Measurements from ENCODE around the gene SDS.

The SDS gene

DNA sequence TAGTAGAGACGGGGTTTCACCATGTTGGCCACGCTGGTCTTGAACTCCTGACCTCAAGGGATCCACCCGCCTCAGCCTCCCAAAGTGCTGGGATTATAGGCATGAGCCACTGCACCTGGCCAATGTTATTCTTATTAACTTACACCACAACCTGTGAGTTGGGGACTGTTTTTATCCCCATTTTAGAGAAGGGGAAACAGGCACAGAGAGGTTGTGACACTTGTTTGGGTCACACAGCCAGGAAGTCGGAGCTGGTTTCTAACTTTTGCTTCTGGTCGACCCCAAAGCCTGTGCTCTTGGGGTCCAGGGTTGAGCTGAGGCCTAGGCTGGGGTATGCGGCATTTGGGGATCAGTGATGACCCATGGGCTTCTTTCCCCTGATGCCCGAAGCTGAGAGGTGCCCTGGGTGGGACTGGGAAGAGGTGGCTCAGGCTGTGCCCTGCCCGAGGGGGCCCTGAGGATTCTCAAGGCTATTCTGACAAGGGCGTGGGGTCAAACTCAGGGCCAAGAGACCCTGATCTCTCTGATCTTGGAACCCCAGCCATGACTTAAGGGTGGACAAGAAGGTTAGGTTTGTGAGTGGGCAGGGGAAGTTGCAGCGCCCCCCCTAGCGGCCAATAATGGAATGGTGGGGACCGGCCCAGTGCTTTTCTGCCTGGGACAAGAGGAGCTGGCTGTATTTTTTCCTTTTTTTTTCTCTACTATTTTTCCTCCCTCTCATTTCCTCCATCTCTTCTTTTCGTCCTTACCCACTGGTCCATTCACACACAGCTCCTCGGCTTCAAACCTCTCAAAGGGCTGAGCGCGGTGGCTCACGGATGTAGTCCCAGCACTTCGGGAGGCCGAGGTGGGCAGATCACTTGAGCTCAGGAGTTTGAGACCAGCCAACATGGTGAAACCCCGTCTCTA is 21.5 kb upstream of the SDS start:
- peak; percentile 35 to 44 for DNase-seq

DNA sequence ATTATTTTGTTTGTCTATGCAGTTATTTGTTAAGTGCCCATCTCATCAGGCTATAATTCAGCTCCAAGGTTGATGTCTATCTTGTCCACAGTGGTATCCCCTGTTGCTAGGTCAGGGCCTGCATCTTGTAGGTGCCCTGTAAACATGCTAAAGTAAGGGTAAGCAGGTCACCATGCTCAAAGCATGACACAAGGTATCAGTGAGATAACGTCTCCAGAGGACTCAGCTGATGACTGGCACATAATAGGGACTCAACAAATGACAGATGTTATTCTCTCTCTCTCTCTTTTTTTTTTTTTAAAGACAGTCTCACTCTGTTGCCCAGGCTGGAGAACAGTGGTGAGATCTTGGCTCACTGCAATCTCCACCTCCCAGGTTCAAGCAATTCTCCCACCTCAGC is 20.8 kb upstream of the SDS start:
- DNase-seq = no peak

DNA sequence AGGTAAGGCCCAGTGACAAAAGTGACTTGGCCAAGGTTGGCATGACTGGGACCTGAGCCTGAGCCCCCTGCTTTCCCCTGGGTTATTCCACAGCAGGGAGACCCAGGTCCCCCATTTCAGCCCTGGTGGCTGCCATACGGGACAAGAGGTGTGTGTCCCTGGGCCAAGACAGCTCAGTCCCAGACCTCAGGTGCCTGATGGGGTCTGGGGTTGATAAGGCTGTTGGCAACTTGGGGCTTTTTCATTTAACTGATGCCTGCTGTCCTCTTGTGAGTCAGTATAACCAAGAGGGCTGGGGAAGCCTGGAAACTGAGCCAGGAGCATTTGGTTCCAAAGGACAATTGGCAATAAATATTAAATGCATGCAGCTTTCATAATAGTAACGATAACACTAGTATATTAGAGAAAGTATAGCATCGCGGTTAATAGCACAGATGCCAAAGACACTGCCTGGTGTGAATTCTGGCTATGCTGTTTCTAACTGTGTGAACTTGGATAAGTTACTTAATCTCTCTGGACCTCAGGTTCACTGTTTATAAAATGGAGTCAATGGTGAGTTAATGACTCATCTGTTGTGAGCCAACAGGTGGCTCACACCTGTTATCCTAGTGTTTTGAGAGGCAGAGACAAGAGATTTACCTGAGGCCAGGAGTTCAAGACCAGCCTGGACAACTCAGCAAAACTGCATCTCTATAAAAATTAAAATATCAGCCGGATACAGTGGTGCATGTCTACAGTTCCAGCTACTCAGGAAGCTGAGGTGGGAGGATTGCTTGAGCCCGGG is 19.4 kb upstream of the SDS start:
- DNase-seq = no peak

DNA sequence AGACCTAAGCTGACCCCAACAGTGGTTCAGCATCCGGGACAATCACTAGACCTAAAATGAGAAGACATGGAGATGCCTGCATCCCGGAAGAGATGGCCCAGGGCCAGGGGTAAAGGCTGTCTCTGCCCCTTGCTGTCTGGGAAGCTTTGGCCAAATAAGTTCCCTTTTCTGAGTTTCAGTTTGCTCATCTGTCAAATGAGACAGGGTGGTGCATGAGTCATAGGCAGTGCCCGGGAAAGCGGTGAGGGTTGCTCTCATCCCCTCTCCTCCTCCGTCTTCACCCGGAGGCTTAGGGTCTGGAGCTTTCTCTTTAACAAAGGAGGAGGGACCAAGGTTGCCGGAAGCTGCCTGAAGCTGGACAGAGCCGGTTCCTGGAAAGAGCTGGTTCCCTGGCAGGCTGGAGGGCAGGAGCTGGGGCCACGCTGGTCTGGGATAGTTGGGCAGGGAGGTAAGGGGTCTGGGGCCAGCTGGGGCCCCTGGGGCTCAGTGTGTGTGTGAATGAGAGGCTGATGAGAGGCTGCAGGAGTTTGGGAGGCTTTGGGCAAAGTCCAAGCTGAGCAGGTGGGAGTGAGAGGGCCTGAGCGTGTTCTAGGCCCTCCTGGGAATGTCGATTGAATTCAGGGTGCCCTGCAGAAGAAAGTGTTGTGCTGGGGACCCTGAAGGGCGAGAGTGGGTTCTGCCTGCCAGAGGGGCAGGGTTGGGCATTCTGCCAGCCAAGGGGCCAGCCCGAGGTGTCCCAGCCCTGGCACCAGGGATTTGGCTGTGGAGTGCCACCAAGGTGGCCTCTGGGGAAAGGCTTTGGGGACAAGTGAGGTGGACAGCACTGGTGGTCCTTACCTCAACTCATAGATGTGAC is 18.6 kb upstream of the SDS start, which contains the start of gene SDSL:
TSS of gene SDSL (plus strand) at position 351 of the 856 bp plus-strand sequence. CDS start 5,603 bp downstream, outside the sequence.
- no peak for DNase-seq

DNA sequence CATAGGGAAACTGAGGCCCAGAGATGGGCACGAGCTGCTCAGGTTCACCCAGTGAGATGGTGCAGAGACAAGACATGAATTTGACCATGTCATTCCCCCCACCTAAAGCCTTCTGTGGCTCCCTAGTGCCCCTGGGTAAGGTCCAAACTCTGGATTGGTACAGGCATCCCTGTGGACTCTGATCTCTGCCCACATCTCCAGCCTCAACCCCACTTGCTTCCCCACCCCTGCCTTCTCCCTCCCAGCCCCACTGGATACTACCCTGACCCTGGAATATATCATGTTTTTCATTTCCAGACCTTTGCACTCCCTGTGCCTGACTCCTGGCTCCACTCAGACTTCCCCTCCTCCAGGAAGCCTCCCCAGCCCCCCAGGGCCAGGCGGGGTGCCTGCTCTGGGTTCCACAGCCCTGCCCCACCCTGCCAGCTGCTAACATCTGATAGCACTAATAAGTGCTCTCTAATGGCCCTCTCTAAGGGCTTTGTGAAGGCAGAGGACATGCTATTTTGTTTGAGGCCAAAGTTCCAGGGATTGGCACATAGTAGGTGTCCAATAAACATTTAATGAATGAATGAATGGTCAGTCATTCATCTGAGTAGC is 17.4 kb upstream of the SDS start:
- DNase-seq = no peak

DNA sequence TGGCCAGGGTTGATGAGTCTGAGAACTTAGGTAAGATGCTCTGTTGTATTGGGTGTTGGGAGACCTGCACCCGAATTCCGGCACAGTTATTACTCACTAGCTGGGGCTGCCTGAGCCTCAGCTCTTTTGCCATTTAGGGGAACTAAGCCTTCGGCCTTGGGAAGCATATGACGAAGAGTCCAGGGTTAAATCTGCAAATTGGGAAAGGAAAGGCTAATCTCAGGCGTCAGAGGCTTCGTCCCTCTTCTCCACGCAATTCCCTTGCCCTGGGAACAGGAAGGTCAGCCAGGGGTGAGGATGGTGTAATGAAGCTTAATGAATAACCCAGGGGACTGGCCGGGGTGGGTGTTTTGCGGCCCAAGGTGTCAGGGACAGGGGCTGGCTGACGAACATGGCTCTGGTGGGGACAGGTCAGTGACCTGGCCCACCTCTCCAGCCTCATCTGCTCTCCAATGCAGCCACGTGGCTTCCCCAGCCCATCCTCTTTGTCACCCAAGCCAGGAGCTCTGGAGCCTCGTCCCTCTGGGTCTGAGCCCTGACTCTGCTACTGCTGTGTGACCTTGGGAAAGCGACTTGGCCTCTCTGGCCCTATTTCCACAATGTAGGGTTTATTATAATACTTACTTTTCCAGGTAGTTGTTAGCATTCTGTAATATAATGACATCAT is 14.7 kb upstream of the SDS start:
- DNase-seq = no peak

DNA sequence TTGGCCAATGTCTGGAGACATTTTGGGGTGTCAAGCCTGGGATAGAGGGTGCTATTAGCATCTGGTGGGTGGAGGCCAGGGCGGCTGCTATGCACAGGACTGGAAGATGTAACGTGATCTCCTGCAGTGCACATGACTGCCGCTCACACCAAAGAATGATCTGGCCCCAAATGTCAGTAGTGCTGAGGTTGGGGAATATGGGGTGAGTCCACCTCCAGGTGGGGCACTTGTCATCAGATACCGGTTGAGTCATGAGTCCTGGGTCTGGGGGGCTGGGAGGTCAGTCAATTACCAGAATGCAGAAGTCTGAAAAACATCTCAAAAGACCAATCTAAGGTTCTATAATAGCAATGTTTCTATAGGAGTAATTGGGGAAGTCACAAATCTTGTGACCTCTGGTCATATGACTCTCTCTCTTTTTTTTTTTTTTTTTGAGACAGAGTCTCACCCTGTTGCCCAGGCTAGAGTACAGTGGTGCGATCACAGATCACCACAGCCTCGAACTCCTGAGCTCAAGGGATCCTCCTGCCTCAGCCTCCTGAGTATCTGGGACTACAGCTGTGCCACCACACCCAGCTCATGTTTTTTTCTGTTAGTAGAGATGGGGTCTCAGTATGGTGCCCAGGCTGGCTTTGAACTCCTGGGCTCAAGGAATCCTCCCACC is 12.5 kb upstream of the SDS start:
- no peak for DNase-seq

DNA sequence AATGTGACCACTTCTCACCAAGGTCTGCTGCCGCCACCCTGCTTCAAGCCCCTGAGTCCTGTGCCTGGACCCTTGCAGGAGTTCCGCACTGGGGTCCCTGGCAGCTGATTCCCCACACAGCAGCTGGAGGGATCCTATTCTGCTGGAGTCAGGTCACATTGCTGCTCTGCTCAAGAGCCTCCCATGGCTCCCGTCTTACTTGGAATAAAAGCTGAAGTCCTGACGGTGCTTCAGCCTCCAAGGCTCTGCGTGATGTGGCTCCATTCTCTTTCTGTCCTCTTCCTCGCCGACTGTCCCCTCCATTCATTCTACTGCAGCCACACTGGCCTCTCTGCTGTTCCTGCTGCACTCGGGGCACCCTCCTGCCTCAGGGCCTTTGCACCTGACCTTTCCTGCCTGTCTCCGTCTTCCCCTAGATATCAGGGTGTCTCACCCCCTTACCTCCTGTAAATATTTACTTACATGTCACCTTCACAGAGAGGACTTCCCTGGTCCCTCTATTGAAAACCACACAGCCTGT is 10.9 kb upstream of the SDS start:
- no peak for DNase-seq

DNA sequence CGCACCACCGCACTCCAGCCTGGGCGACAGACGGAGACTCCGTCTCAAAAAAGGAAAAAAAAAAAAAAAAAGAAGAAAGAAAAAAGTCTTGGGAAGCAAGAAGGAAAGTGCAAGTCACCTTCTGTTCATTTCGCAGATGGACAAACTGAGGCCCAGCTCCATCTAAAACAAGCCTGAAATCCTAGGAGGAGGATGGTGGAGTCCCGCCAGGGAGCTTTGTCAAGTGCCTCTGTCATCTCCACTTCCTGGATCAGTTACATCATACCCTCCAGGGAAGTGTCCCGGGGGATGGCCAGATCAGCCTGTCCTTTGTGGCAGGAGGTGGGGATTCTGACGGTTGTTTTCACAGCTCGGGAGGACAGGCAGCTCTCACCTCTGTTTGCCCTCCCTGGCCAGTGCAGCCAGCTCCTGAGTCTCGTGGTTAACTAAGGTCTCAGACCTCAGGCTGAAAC is 9.8 kb upstream of the SDS start:
- DNase-seq = no peak

DNA sequence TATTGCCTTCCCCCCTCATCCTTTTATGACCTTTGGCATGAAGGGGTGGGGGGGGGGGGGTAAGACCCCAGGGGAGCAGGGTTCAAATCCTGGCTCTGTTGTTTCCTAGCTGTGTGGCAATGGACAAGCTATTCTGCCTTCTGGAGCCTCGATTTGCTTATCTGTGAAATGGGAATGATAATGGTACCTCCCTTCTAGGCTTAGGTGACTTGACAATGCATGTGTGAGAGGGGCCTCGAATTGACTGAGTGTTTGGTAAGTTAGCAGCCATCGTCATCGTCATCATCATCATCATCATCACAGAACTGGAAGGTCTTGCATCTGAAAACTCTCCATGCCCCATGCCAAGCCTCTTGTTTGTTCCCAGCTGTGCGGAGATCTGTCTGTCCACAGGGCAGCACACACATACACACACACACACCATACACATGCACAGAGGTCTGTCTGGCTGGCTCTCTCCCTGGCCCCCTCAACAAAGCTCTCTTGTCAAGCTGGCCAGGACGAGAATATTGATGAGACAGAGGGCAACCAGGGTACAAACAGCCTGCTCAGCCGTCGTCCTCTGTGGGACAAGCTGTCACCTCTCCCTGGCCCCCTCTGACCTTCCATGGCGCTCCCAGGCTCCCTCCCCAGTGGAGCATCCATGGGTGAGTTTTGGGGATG is 5.9 kb upstream of the SDS start:
- DNase-seq = no peak

DNA sequence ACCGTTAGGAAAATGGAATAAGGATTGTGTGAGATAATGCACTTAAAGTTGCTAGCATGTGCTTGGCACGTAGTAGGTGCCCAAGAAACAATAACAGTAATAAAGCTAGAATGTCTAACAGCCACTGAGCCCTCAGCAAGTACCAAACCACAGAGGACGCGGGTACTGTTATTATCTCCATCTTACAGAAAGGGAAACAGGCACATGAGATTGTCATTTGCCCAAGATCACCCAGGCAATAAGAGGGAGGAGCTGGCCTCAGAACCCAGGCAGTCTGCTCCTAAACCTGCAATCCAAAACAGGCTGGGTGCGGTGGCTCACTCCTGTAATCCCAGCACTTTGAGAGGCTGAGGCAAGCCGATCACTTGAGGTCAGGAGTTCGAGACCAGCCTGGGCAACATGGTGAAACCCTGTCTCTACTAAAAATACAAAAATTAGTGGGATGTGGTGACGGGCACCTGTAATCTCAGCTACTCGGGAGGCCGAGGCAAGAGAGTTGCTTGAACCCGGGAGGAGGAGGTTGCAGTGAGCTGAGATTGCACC is 5.1 kb upstream of the SDS start:
- DNase-seq = no peak

DNA sequence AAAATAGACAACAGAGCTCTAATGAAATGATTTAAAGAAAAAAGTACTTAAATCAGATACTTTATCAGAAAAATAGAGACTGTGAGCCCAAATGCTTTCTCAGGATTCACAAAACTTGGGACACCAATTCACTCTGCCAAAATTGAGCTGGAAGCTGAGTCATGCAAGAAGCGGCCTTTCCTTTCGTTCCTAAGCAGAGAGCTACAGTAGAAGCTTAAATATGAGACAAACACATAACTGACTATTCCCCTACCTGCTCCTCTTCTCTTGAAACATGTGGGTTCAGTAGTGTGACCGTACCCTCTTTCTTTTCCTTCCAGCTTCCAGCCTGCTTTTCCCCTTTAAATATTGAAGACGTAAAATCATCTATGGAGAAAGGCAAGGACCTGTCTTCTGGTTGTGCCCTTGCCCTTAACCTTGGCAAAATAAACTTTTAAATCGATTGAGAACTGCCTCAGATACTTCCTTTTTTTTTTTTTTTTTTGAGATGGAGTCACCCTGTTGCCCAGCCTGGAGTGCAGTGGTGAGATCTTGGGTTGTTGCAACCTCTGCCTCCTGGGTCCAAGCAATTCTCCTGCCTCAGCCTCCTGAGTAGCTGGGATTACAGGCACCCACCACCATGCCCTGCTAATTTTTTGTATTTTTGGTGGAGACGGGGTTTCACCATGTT is 4.4 kb upstream of the SDS start:
- DNase-seq = no peak

DNA sequence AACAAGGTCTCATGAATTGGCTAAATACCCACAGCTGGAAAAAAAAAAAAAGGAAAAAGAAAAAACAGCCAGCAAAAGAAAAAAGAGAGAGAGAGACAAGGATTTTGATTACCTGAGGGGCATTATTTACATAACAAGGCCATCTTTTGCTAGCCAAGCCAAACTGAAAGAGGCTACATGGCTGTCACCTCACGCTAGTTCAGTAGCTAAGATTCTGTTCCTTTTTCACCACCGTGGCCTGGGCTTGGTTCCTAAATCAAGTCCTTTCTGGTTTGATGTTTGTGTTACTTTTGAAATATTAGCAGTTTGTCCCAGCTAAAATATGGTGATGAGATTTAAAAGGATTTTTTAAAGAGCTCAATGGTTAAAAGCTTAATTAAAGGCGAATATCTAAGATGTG is 2.0 kb upstream of the SDS start:
- DNase-seq = no peak

DNA sequence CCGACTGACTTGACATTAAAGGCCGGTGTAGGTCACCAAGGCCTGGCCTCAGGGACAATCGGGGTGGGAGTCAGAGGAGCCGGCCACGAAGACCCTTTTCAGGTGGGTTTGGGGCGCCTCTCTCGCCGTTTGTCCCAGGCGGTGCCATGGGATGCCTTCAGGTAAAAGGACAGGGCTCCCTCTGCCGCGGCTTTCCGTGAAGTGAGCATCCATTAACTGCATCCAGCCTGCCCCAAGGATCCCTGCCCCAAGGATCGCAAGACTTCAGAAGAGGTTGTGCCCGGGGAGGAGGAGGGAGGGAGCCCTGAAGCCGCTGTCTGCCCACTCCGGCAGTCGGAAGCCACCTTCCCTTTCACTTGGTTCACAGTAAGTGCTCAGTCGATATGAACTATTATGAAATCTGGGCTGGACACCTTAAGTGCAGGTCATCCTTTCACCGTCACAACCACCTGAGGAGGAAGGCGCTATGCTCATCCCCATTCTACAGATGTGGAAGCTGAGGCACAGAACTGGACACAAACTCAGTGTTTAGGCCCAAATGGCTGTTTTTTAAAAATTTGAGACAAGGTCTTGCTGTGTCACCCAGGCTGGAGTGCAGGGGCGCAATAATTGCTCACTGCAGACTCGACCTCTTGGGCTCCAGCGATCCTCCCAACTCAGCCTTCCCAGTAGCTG is 964 bp downstream of the SDS start:
- DNase-seq = no peak

DNA sequence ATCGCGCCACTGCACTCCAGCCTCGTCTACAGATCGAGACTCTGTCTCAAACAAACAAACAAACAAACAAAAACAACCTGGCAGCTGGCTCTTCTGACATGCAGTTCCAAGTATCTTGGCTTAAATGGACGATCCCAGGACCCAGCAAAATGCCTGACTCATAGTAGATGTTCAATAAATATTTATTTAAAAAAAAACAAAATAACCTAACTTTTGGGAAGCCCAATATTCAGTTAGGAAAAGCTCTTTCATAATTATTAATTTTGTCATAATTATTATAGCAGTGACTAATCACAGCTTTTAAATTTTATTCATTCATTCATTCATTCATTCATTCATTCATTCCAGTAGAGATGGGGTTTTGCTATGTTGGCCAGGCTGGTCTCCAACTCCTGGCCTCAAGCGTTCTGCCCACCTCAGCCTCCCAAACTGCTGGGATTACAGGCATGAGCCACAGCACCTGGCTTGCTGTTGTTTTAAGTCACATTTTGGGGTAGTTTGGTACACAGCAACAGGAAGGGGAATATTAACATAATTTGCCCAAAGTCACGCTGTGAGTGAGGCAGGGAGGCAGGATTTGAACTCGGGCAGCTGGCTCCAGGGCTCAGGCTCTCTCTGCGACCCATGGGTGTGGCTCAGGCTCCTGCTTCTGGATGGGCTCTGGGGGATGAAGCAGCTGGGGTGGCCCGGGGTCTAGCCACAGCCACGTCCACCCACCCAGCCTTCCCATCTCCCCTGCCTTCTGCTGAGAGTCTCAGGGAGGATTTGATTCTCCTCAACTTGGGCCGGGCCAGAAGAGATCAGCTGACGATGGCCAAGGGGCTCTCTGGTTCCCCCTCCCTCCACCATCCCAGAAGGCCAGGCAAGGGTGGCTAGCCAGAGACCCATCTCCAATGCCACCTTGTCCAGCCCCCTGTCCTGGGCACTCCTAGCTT is 2.4 kb downstream of the SDS start:
- no peak for DNase-seq

DNA sequence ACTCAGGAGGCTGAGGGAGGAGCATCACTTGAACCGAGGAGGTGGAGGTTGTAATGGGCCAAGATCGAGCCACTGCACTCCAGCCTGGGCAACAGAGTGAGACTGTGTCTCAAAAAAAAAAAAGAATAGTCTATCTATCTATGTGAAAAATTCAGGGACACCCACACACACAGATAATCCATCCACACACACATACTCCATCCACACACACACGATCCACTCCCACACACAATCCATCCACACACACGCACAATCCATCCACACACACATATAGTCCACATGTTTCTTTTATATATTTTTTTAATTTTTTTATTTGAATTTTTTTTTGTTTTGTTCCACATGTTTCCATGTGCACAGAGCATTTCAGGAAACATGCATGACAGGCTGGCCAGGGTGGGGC is 3.3 kb downstream of the SDS start:
- no peak for DNase-seq

DNA sequence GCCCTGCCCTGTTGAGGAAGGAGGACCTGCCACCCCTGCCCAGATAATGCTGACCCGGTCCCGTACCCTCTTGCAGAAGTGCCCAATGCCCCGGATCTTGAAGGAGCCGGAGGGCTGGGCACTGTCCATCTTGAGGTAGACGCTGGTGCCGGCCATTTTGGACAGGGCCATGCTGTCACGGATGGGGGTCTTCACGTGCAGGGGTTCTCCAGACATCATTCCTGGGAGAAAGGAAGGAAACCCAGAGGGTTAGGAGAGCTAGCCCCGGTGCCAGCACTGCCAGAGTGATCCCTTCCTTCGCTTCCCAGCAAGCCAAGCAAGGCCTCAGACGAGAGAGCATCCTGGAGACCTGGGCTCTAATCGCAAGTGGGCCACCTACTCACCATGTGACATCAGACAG is 4.2 kb downstream of the SDS start:
- DNase-seq = no peak

All from activated CD4-positive, alpha-beta T cell treated with anti-CD3 and anti-CD28 coated beads, Interleukin-2, amount 50 U/mL, for 4 hours (primary cell).